HepG2 (cell line): ENCODE data around the gene HSPE1. TPM values are rescaled to one million over a fixed set of nuclear protein-coding genes. Genes with fewer than 3 reads are reported as not detected.

Source experiments
- AGO2 ChIP-seq: fragments of 200-400 bp; formaldehyde crosslinking; optimal IDR thresholded peaks from 2 replicates; pipeline ENCODE3; 2017; ENCODE audit warnings: mild to moderate bottlenecking, low read depth, low read length, moderate library complexity
- ATRX ChIP-seq: sonication (generic); formaldehyde crosslinking; IDR thresholded peaks from 2 replicates; pipeline ENCODE4 v1.4.0; 2020; ENCODE audit warnings: missing genetic modification reagents, borderline replicate concordance
- EHMT2 ChIP-seq: fragments of 200-600 bp; sonication (generic); IDR thresholded peaks from 2 replicates; pipeline ENCODE4 v1.7.0; 2017; ENCODE audit warnings: antibody characterized with exemption, low read depth, low read length, borderline replicate concordance
- MAFF ChIP-seq: IDR thresholded peaks from 2 replicates; pipeline ENCODE4 v1.6.1; 2011; ENCODE audit warnings: low read depth, low read length, improper control_type of control experiment
- MEF2D ChIP-seq: sonication (generic); formaldehyde crosslinking; IDR thresholded peaks from 2 replicates; pipeline ENCODE4 v1.5.1; 2020; ENCODE audit warnings: mild to moderate bottlenecking, missing genetic modification reagents
- PCBP1 ChIP-seq: fragments of 200-400 bp; formaldehyde crosslinking; IDR thresholded peaks from 2 replicates; pipeline ENCODE4 v1.6.1; 2017; ENCODE audit warnings: mild to moderate bottlenecking, low read depth, low read length, borderline replicate concordance
- RORA ChIP-seq: sonication (generic); formaldehyde crosslinking; IDR thresholded peaks from 2 replicates; pipeline ENCODE4 v1.5.0; 2020; ENCODE audit warnings: mild to moderate bottlenecking, missing genetic modification reagents, moderate library complexity
- ZNF10 ChIP-seq: sonication (generic); formaldehyde crosslinking; IDR thresholded peaks from 2 replicates; pipeline ENCODE4 v1.4.0; 2020; ENCODE audit warnings: mild to moderate bottlenecking, low read depth, missing genetic modification reagents, borderline replicate concordance
- ZNF160 ChIP-seq: sonication (generic); formaldehyde crosslinking; IDR thresholded peaks from 2 replicates; pipeline ENCODE4 v1.8.0; 2022; ENCODE audit warnings: mild to moderate bottlenecking, inconsistent platforms, missing genetic modification reagents
- ZNF234 ChIP-seq: sonication (generic); formaldehyde crosslinking; conservative IDR thresholded peaks from 2 replicates; pipeline ENCODE4 v1.5.1; 2020; ENCODE audit warnings: mild to moderate bottlenecking, missing genetic modification reagents
- ZNF841 ChIP-seq: sonication (generic); formaldehyde crosslinking; IDR thresholded peaks from 2 replicates; pipeline ENCODE4 v1.8.1; 2023; ENCODE audit warnings: missing genetic modification reagents, borderline replicate concordance
- polyA plus RNA-seq, 8 experiments: library from polyadenylated mRNA; depleted of rRNA in 3 of 8; stranded (reverse) in 7 of 8; unstranded in 1 of 8; fragments of >200 nt; fragmentation: Illumina TruSeq in 4 of 8; extraction: Trizol in 4 of 8; gene quantifications; 2 replicates each; pipeline versions ENCODE4 v1.2.1 to v1.2.3, GENCODE V29; 2011 to 2016; ENCODE audit warnings: low read depth in 4 of 8, missing spikeins in 1 of 8, mixed read lengths in 1 of 8; ENCODE audit not compliant: insufficient read depth in 1 of 8
- total RNA-seq, 5 experiments: library from RNA; depleted of rRNA; stranded (reverse); fragments of >200 nt; fragmentation: Illumina TruSeq; extraction: Trizol; gene quantifications; 2 replicates each; pipeline ENCODE4 v1.2.3, GENCODE V29; 2016; ENCODE audit warnings: low read depth in 1 of 5
- TF ChIP-seq, protein P1 (sequence below): sonication (generic); formaldehyde crosslinking; IDR thresholded peaks from one replicate; pipeline ENCODE4 v1.5.1; 2020; ENCODE audit warnings: mild to moderate bottlenecking, missing genetic modification reagents; ENCODE audit errors: not compliant biosample characterization
- TF ChIP-seq, protein P2 (sequence below): sonication (generic); formaldehyde crosslinking; IDR thresholded peaks from 2 replicates; pipeline ENCODE4 v1.4.0; 2020; ENCODE audit warnings: missing genetic modification reagents, mild to moderate bottlenecking, borderline replicate concordance
- TF ChIP-seq, protein P3 (sequence below): sonication (generic); formaldehyde crosslinking; IDR thresholded peaks from 2 replicates; pipeline ENCODE4 v1.5.0; 2020; ENCODE audit warnings: missing genetic modification reagents, mild to moderate bottlenecking, borderline replicate concordance
- TF ChIP-seq, protein P4 (sequence below): IDR thresholded peaks from 2 replicates; pipeline ENCODE4 v1.6.1; 2012; ENCODE audit warnings: inconsistent platforms
- TF ChIP-seq, protein P5 (sequence below): fragments of 450-650 bp; IDR thresholded peaks from 2 replicates; pipeline ENCODE4 v1.6.1; 2017

HSPE1 gene
- total and polyA plus RNA-seq, 2 of the 13 experiments (the other 11 are each of a cell fraction or from before 2014, with no cell fraction given): 244 to 823 TPM

DNA sequence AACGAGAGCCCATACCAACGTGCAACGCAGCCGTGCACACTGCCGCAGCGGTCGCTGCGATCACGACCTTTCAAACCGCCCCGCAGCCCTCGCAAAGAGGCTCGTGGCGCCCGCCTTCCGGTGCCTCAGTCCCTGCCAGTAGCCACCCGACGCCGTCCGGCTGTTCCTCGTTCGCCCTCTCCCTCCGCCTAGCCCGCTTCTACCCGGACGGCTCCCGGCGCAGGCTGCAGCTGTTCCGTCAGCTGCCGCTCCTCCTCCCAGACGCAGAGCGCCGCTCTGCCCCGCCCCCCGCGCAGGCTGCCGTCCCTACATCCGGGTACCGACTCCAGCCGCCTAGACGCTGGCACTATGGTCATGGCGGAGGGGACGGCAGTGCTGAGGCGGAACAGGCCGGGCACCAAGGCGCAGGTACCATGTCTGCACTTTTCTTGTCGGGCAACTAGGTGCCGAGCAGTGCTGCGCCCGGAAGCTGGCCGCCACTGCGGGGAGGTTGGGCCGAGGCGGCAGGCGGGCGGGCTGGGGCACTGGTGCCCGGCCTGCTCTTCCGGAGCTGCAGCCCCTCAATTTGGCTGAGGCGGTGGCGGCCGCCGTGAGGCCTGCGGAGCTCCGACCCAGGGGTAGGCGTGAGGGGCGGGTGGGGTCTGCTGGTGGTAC is 15.7 kb downstream of the HSPE1 start, which contains the start of gene MOB4 (continued):
- TF ChIP-seq, protein P1, sequence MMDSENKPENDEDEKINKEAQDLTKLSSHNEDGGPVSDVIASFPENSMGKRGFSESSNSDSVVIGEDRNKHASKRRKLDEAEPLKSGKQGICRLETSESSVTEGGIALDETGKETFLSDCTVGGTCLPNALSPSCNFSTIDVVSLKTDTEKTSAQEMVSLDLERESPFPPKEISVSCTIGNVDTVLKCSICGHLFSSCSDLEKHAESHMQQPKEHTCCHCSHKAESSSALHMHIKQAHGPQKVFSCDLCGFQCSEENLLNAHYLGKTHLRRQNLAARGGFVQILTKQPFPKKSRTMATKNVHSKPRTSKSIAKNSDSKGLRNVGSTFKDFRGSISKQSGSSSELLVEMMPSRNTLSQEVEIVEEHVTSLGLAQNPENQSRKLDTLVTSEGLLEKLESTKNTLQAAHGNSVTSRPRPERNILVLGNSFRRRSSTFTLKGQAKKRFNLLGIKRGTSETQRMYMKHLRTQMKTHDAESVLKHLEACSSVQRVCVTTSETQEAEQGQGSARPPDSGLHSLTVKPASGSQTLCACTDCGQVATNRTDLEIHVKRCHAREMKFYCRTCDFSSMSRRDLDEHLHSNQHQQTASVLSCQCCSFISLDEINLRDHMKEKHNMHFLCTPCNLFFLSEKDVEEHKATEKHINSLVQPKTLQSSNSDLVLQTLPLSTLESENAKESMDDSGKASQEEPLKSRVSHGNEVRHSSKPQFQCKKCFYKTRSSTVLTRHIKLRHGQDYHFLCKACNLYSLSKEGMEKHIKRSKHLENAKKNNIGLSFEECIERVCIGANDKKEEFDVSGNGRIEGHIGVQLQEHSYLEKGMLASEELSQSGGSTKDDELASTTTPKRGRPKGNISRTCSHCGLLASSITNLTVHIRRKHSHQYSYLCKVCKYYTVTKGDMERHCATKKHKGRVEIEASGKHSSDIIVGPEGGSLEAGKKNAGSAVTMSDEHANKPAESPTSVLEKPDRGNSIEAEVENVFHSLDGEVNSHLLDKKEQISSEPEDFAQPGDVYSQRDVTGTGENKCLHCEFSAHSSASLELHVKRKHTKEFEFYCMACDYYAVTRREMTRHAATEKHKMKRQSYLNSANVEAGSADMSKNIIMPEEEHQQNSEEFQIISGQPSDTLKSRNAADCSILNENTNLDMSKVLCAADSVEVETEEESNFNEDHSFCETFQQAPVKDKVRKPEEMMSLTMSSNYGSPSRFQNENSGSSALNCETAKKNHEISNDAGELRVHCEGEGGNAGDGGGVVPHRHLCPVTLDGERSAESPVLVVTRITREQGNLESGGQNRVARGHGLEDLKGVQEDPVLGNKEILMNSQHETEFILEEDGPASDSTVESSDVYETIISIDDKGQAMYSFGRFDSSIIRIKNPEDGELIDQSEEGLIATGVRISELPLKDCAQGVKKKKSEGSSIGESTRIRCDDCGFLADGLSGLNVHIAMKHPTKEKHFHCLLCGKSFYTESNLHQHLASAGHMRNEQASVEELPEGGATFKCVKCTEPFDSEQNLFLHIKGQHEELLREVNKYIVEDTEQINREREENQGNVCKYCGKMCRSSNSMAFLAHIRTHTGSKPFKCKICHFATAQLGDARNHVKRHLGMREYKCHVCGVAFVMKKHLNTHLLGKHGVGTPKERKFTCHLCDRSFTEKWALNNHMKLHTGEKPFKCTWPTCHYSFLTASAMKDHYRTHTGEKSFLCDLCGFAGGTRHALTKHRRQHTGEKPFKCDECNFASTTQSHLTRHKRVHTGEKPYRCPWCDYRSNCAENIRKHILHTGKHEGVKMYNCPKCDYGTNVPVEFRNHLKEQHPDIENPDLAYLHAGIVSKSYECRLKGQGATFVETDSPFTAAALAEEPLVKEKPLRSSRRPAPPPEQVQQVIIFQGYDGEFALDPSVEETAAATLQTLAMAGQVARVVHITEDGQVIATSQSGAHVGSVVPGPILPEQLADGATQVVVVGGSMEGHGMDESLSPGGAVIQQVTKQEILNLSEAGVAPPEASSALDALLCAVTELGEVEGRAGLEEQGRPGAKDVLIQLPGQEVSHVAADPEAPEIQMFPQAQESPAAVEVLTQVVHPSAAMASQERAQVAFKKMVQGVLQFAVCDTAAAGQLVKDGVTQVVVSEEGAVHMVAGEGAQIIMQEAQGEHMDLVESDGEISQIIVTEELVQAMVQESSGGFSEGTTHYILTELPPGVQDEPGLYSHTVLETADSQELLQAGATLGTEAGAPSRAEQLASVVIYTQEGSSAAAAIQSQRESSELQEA (CRISPR knock-in tag): peak; percentile 96
- TF ChIP-seq RORA (CRISPR knock-in tag) (no peak), AGO2 (peak; percentile 97), ZNF234 (CRISPR knock-in tag) (peak; percentile 95; the same call in 1 of the 2 replicates), PCBP1 (peak; percentile 97), MEF2D (CRISPR knock-in tag) (peak; percentile 92), MAFF (peak; percentile 8; the same call in 1 of the 2 replicates), ATRX (CRISPR knock-in tag) (no peak), EHMT2 (no peak), ZNF841 (peak; percentile 80), ZNF10 (CRISPR knock-in tag) (no peak), ZNF160 (CRISPR knock-in tag) (peak; percentile 91)
- TF ChIP-seq, protein P2, sequence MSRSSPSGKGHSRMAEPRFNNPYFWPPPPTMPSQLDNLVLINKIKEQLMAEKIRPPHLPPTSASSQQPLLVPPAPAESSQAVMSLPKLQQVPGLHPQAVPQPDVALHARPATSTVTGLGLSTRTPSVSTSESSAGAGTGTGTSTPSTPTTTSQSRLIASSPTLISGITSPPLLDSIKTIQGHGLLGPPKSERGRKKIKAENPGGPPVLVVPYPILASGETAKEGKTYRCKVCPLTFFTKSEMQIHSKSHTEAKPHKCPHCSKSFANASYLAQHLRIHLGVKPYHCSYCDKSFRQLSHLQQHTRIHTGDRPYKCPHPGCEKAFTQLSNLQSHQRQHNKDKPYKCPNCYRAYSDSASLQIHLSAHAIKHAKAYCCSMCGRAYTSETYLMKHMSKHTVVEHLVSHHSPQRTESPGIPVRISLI (CRISPR knock-in tag): peak; percentile 61; the same call in 1 of the 2 replicates
- TF ChIP-seq, protein P3, sequence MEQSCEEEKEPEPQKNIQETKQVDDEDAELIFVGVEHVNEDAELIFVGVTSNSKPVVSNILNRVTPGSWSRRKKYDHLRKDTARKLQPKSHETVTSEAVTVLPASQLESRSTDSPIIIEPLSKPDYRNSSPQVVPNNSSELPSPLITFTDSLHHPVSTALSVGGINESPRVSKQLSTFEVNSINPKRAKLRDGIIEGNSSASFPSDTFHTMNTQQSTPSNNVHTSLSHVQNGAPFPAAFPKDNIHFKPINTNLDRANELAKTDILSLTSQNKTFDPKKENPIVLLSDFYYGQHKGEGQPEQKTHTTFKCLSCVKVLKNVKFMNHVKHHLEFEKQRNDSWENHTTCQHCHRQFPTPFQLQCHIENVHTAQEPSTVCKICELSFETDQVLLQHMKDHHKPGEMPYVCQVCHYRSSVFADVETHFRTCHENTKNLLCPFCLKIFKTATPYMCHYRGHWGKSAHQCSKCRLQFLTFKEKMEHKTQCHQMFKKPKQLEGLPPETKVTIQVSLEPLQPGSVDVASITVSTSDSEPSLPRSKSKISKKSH (CRISPR knock-in tag): peak; percentile 95
- TF ChIP-seq, protein P4, sequence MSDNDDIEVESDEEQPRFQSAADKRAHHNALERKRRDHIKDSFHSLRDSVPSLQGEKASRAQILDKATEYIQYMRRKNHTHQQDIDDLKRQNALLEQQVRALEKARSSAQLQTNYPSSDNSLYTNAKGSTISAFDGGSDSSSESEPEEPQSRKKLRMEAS: peak; percentile 99
- TF ChIP-seq, protein P5, sequence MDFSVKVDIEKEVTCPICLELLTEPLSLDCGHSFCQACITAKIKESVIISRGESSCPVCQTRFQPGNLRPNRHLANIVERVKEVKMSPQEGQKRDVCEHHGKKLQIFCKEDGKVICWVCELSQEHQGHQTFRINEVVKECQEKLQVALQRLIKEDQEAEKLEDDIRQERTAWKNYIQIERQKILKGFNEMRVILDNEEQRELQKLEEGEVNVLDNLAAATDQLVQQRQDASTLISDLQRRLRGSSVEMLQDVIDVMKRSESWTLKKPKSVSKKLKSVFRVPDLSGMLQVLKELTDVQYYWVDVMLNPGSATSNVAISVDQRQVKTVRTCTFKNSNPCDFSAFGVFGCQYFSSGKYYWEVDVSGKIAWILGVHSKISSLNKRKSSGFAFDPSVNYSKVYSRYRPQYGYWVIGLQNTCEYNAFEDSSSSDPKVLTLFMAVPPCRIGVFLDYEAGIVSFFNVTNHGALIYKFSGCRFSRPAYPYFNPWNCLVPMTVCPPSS: no peak
